Right lung (tissue), 5 donors: ENCODE measurements around the gene TSPAN33. TPM values are rescaled to one million over a fixed set of nuclear protein-coding genes. Genes with fewer than 3 reads are reported as not detected.

Experiments used
- DNase-seq, 2 donors: peaks; one replicate each; pipeline ENCODE4 v3.0.0-alpha.2; 2013
- polyA plus RNA-seq, 5 donors: library from polyadenylated mRNA; unstranded; fragments of 120-200 nt; gene quantifications; one replicate each; pipeline versions ENCODE4 v1.2.1 to v1.2.3, GENCODE V29; 2013; ENCODE audit warnings: inconsistent platforms in 1 of 5, low replicate concordance in 1 of 5; ENCODE audit not compliant: insufficient read length in 5 of 5, insufficient read depth in 1 of 5

Gene TSPAN33
- polyA plus RNA-seq, 5 donors = 4.1 to 7.8 (median 4.6) TPM

DNA sequence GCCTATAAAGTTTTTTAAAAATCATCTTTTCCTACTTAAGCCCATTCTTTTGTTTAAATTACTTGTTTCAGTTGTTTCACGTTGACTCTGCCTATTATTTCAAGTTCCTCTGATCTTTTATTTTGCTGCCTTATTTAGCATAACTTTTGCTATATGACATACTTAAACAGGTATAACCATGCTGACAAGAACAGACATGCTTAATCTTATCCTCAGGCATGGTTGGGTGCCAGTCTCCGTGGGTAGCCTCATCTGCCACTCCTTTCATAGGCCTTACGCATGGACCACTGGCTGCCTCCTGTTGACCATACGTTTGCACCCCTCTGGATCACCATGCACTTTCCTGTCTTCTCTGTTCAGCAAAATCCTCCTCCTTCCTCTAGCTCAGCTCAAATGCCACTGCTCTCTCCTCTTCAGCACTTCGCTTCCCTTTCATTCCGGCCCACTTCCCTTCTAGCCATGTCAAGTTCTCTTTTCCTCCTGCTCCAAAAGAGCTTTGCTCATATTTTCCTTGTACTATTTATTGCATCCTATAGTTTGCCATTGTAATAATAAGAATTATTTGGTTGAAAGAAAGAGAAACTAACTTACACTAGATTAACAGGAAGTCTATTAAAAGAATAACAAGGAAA, 10.0 kb upstream of the TSPAN33 start:
- DNase-seq = no peak

DNA sequence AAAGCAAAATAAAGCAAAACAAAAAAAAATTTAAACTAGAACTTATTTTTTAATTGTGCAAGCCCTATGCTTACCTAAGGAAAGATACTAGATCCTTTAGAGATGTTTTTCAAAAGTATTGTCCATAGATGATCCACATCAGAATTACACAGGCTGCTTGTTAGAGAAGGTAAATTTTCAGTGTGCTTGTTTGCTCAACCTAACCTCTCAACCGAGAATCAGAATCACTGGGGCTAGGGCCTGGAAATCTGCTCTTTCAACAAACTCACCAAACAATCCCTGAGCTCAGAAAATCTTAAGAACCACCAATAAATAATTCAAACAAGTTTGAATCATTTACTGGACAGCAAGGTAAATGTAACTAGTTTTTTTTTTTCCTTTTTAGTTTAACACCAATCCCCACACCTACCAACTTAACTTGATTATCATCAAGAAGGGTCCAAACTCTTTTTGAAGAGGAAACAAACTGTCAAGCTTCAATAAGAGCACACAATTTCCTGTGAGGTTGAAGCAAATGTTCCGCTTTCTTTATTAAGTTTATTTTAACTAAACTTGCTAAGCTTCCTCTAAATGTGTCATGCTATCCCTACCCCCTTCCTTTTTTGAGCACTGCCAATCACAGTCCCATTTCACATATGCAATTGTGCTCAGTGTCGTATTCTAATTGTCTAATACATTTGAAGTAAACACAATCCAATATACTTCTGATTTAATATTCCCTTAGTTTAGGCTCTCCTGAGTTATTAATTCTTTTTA, 7.4 kb upstream of the TSPAN33 start:
- DNase-seq = no peak

DNA sequence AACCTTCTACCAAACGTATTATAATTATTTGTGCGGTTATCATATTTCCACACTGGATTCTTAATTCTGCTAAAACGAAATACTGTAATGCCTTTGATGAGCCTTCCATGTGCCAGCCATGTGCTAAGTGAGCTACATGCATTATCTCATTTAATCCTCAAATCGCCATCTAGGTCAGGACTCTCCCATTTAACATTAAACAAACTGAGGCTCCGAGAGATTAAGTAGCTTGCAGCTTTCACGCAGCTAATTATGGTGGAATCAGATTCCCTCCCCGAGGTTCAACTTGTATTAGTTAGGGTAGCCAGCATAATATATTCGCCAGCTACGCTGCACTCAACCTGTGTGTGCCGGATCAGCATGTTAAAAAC, 798 bp upstream of the TSPAN33 start:
- no peak for DNase-seq

DNA sequence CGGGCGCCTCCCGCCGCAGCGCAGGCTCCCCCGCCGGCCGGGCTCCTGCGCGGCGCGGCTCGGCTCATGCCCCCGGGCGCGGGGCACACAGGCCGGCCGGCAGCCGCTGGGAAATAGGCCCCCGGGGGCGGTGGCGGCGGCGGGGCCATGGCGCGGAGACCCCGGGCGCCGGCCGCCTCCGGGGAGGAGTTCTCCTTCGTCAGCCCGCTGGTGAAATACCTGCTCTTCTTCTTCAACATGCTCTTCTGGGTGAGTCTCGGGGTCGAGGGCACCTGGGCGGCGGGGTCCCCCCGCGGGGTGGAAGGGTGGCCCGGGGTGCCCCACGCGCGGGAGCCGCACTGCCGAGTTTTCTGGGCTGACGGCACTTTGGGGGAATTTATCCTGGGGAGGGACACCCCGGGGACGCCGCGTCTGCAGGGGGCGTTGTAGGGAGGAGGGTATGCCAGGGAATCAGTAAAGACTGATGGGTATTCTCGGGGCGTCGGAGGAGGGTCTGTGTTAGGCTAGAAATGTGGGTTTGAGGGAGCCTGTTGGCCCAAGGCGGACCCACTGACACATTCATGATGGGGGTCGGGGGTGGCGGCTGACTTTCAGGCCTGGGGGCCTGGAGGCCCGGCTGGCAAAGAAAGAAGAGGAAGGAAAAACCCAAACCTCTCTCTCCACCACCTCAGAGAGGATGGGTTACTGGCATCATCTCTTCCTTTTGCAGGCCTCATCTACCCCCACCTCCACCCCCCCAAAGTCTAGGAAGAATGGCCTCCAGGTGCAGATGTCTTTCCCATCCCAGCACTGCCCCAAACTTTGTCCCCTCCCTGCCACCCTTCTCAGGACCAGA, 544 bp downstream of the TSPAN33 start:
- no peak for DNase-seq

DNA sequence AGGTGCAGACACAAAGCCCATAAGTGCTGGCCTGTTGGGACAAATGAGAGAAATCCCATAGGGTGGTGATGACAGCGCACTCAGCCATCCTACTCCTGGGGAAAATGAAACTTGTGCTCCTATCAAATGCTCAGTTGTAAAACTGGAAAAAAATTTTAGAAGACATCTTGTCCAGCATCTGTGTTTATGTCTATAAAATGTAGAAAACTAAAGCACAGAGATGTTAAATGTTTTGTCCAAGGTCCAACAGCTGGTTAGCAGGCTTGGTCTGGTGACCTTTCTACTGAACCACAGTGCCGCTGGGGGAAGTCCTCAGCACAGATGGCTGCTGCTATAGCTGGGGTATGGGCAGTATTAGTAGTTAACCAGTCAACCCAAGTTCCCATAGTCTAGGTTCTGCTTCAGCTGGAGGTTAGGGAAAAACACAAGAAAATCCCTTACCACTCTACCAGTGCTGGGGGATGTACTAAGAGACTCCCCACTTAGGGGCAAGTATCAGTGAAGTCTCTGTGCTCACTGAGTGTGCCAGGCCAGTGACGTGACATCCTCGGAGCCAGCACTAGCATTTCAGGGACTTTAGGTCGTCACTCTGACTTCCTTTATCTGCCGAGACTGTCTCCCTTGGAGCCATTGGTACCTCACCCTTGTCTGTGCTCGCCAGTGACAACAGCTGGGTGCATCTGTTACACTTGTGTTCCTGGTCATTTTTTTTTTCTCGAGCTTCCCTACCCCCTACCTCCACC, 1.9 kb downstream of the TSPAN33 start:
- peak in 1 of 2 donors; percentile 31 for DNase-seq

DNA sequence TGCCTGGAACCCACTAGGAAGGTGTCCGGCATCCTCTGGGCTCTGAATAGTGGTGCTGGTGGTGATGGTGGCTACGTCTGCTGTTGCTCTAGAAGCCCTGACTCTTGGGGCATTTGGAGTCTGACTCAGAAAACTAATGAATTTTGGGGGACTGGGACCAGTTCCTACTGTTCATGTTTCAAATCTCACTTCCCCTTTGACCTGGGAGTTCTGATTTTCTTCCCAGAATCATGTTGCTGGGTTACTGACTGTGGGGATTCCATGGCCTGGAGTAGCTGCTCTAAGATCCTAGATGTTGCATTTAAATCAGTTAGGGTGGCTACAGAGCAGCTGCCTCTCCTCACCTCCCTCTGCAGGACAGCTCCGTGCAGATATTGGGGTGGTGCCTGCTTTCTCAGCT, 3.2 kb downstream of the TSPAN33 start:
- no peak for DNase-seq

DNA sequence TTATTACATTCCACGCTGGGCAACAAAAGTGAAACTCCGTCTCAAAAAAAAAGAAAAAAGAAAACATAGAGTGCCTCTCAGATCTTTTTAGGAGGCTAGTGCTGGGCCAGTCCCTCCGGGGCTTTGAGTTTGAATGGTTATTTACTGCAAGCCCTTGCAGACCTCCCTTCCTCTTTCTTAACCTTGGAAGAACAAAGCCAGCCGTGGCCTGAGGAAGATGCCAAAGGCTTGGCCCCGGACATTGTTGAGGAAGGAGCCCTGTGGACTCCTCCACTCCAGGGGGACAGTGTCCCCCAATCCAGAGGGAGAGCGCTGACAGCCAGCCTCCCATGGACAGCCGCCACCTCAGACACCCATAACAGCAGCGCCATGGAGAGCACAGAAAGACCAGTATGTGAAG, 5.0 kb downstream of the TSPAN33 start:
- no peak for DNase-seq

DNA sequence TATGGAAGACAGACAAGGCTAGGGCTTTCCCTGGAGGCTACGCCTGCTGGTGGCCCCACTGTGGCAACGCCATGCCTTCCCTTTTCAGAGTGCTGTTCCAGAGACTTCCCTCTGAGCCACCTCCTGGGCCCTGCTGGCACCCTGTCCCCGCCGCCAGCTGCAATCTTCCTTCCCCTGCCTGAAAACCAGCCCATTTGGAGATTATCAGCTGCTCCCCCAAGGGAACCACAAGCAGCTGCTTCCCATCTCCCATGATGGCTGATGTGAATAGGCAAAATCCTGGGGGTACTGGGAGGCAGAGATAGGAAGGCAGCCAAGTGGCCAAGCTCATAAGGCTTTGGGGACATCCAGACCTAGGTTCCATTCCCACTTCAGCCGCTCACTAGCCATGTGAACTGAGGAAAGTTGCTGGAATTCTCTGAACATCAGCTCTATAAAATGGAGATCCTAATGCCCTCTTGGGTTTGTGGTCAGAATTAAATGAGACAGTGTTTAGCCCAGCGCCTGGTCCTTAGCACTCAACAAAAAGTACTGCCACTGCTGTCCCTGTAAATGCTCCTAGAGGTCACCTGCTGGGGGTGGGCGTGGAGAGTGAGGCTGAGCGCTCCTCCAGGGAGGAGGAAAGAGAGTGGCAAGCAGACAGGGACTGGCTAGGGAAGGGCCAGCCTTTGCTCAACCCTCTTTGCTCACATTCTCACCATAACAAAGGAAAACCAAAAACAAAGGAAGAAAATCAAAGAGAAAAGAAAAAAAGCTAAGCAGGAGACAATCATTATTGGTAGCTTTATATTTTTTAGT, 5.9 kb downstream of the TSPAN33 start:
- DNase-seq = no peak

DNA sequence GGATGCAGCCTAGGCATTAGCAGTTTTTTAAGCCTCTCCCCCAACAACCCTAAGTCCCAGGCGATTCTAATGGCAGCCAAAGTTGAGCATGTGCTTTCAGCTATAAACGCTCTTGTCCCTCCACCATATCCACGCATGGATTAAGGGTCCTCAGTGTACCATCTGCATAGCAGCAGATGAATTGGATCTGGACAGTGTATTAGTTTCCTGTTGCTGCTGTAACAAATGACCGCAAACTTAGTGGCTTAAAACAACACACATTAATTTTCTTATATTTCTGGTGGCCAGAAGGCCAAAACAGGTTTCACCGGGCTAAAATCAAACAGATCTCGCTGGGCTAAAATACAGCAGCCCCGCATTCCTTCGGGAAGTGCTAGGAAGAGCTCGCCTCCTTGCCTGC, 13.1 kb downstream of the TSPAN33 start:
- DNase-seq = no peak

DNA sequence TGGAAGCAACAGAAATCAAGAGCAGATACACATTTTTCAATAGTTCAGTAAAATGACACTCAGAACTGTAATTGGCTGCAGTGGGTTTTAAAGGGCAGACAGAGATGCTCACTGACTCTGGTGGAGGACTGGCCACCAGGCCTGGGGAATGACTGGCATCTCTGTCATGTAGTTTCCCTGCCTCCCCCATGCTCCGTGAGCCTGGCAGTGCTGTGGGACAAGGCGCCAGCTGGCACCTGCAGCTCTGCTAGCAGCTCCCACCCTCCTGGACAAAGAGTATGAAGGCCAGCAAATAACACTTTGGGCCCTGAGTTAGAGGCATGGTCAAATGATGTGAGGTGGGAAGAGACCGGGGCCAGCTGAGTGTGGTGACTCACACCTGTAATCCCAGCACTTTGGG, 15.0 kb downstream of the TSPAN33 start:
- no peak for DNase-seq

DNA sequence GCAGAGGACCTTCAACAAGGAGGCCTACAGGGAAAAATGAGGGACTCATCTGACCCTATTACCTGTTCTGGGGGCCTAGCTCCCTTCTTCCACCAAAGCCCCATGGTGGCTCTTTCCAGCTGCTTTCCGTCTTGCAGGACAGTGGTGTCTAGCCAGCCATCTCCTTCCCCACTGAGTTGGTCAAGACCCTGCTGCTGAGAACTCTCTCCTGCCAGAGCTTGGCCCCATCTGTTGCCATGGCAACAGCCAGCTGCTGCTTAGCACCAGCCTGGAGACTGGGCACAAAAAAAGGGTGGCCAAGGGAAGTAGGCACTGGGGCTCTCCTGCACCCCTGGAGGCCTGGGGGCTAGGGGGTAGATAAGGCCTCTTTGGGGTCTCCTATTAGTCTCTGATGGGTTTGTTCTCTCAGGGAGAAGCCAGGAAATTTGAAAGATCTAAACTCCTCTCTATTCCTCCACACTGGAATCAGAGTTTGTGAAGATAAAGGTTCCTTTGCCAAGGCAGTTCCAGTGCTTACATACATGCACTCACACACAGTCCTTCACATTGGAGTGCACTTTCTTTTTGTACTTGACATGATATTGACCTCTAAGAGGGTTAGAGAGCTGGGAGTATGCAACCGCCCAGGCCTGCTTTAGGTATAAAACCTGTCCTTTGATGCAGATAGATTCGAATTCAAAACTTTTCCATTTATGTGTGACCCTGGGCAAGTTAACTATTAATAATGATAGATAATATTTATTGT, 15.8 kb downstream of the TSPAN33 start:
- peak; percentile 34 to 39 for DNase-seq

DNA sequence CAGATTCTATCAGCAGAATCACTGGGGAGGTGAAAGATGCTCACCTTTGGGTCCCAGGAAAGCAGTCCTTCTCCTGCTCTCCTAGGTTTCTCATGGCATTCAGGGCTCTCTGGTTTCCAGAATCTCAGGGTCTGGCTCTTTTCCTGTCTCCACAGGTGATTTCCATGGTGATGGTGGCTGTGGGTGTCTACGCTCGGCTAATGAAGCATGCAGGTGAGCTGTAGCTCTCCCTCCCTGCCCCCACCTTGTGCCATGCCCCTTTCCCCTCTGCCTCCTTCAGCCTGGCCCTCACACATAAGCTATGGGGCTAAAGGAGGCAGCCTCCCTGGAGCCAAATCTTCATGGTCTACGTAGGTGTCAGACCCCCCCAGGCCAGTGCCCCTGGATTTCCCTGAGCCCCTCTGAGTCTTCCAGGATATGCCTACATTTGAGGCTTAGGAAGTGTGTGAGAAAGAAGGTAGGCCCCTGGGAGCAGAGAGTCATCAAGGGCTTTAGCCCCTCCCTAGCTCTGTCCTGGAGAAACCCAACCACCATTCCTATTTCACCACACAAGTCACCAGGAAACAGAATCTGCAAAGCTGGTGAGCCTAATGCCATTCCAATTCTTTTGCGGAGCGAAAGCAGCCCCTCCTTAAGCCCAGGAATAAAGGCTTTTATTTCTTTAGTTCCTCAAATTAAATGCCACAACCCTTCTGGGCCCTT, 17.2 kb downstream of the TSPAN33 start:
- no peak for DNase-seq

DNA sequence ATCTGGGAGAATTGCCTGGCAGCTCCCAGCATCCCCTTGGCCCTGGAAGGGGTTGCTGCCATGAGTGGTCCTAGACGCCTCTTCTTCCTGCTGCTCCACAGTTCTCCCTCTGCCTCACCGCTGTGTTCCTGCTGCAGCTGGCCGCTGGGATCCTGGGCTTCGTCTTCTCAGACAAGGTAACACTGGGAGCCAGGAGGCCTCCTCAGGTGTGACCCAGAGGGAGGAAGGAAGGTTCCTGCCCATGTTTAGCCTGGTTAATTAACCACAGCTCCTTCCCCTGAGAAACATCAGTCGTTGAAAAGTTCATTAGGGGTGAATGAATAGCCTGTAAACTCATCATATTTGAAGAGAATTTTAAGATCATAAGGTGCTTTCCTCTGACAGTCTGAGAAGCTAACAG, 18.2 kb downstream of the TSPAN33 start:
- DNase-seq = no peak

DNA sequence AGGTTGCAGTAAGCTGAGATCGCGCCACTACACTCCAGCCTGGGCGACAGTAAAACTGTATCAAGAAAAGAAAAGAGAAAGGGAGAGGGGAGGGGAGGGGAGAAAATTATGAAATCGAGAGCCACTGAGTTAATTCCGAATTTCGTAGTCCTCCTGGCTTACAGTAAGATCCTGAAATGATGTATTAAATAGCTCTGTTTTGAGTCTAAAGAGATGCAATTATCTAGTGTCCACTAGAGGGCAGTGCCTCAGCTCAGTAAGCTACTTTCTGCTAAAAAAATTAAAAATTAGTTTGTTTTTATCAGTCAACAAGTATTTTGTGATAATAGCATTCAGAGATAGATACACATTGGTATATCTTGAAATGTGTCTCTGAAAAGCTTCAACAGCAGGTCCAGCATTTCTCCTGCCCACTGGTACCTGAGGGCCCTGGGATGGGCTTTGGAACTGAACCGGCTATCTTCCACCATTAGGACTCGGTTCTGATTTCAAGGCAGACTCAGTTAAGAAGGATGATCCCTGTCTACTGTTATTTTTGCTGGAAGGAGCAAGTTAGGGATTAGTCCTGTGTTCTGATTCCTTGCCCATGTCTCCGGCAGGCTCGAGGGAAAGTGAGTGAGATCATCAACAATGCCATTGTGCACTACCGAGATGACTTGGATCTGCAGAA, 19.5 kb downstream of the TSPAN33 start:
- DNase-seq = peak; percentile 27 to 45

DNA sequence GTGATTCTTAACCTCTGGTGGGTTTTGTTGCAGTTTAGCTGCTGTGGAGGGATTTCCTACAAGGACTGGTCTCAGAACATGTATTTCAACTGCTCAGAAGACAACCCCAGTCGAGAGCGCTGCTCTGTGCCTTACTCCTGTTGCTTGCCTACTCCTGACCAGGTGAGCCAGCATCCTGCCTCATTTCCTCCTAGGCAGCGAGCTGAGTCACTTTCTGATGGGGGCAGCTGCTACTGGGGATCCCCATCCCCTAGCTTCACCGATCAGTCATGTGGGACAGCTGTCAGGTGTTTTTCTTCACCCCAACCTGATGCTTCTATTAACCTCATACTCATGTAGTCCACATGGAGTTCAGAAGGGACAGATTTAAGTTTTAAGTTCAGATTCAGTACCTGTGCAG, 22.2 kb downstream of the TSPAN33 start:
- DNase-seq = no peak

DNA sequence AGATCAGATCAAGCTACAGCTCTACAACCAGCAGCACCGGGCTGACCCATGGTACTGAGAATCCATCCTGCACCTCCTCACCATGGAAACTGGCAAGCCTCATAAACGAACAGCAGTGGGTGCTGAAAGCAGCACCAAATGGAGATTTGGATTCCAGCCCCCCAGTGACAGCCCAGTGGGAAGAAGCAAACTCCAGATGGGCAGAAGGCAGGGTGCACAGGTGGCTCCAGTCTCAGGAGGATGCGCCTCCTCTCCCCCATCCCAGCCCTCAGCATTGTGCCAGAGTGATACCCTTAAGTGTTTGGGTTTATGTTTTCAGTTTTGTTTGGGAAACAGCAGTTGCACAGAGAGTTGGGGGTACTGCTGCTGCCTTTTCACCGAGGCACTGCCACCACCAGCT, 23.3 kb downstream of the TSPAN33 start:
- DNase-seq = no peak

DNA sequence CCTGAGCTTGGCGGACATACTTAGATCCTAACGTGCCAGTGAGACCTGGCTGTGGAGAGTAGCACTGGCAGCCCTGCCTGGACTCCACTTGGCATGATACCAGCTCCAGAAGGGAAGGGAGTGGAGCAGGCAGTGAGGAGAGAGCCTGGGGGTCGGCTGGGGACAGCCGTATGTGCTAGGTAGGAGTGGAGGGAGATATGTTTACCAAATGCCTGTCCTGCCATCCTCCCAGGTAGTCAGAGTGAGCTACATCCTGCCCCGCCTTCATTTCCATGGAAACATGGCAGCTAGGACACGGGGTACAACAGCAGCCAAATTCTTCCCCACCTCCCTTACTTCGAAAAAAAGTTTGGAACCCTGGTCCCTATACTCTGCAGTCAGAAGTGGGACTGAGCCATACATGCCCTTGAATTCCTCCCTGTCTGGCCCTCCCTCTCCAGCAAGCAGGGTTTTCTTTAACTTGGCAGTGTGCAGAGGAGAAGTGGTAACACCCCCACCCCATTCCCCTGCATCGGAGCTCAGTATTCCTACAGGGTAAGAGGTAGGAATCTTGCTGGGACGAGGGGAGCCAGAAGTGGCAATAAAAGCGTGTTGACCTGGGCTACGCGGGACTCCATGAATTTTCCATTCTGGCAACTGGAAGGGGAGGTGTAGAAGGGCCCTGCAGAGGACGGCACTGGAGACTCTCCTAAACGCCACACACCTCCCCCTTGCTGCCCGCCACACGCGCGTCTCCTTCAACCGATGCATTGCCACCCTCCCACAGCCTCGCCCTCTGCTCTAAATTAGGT, 23.9 kb downstream of the TSPAN33 start:
- peak in 1 of 2 donors; percentile 34 for DNase-seq

DNA sequence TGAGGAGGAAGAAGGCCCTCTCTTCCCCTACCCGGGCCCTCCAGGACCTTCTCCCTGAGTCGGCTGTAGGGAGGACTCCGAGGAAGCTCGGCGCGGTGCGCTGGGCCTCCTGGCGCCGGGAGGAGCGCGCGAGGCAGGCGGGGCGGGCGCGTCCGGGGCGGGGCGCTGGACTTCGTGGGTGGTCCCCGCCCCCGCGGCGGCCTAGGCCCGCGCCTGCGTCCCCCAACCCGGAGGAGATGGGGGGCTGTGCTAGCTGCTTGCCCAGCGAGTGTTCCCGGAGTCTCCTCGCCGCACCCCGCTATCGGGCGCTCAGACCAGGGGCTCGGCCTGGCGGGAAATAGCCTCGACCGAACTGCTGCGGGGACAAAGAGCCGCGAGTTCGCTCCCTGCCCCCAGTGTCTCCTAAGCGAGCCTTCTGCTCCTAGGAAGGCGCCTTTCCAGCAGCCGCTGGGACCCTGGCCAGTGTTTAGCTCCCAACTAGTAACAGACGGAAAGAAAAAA, 24.7 kb downstream of the TSPAN33 start:
- DNase-seq = peak; percentile 55 to 67
